HG02884 (cell line): Measurements from ENCODE around the gene KDM4B.

ENCODE experiments used
- ATAC-seq: cut with Tn5 transposase; IDR thresholded peaks from one replicate; pipeline ENCODE4 v1.9.1; 2021; ENCODE audit warnings: mild to moderate bottlenecking, moderate library complexity; ENCODE audit not compliant: unreplicated experiment

Gene KDM4B

DNA sequence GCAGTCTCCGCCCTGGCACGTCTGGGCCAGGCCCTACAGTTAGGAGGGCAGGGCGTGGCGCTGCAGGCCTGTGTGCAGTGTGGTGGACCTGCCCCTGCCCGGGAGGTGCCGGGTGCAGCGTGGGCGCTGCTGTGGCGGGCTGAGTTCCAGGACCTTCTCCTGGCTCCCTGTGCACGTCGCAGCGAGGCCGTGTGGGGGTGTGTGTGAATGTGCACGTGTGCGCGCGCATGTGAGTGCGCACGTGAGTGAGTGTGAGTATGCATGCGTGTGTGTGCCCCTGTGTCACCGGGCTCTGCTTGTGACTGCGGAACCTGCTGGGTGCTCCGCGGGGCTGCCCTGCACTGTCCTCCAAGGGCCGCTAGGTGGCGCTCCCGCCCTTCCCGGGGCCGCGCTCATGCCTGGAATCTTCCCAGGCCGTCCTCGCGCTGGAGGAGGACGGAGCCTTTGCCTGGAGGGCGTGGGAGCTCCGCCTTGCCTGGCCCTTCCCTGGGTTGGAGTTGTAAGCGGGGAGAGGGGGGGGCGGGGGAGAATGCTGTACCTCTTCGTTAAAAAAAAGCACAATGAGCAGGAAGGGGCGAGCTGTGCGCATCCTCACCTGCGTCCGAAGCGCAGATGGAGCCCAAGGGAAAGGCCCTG lies 79.3 kb downstream of the KDM4B start:
- no peak for ATAC-seq

DNA sequence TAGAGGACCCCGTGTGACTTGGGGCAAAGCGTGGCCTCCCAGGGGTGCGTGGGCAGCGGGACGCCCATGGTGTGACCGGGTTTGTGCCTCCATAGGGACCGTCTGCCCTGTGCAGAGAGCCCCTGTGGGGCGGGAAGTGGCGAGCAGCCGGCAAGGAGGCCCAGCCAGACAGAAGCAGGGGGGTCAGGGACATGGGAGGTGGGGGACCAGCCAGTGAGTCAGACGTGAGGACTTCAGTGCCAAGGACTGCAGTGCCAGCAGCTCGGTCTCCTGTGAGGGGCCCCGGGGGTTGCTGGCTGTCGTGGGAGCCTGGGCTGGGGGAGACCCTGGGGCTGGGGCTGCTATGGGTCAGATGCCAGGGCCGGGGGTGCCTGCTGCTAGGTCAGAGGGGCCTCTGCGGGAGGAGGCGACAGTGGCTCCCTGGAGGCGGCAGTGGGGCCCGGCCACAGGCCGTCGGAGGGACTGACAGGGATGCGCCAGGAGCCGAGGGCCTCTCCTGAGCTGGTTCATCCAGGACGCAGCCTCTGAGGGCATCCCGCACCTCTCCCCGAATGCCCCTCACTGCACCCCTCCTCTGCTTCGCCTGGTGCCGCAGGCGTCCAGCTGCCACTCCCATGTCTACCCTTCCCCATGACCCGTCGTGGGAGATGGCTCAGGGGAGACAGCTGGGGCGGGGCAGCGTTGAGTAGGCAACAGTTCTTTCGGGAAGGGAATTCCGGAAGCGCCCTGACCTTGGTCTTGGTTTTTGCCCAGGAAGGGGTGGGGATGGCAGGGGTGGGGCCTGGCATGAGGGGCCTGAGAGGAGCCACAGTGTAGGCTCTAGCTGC lies 80.0 kb downstream of the KDM4B start:
- ATAC-seq = no peak

DNA sequence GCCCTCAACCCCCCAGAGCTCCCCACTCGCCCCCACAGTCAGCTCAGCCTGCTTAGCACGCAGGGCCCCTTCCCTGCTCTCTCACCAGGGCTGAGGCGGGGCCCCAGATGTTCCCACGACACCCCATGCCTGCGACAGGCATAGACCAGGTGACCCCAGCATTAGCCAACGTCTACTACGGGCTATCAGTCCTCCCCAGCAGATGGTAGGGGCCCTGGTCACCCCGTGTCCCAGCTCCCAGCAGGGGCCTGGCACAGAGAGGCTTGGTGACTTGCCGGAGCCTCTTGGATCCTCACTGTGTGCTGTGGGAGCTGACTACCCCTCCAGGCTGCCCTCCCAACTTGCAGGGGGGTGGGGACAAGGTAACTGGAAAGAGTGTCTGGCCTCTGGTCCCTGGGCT lies 80.6 kb downstream of the KDM4B start:
- no peak for ATAC-seq

DNA sequence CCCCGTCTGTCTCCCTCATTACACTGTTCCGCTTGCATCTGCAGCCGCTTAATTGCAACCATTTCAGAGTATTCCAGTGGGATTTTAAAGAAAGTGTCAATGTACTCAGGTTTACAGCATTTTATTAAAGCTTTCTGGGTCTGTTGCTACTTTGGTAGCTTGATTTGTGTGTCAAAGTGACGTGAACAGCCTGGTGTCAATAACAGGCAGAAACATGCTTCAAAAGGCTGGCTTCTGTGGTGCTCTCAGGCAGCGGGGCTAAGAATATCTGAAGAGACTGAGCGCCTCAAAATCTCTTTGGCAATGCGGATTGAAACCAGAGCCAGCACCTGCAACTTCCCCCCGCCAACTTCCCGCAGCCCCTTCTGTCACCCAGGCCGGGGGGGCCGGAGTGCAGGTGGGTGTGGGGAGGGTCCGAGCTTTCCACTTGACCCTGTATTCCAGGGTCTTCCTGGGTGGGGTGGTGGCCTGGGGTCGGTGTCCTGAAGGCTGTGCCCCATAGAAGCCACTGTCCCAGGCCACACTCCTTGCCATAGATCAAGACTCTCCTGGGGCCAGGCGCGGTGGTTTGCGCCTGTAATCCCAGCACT lies 81.2 kb downstream of the KDM4B start:
- ATAC-seq = no peak

DNA sequence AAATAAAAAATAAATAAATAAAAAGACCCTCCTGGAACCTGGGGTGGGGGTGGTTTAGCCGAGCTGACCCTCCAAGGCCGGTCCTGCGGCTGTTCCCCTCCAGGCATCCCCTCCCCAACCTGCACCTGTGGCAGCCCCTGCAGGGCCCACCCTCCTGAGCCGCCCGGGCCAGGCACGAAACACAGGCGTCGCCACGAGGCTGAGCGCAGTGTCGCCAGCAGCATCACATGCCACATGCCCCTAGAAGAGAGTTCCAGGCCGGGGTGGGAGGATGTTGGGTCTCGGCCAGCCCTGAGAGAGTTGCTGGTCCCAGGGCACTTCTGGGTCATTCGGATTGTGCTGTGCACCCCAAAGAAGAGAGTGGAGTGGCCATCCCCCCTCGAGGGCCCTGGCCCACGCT lies 82.0 kb downstream of the KDM4B start:
- no peak for ATAC-seq

DNA sequence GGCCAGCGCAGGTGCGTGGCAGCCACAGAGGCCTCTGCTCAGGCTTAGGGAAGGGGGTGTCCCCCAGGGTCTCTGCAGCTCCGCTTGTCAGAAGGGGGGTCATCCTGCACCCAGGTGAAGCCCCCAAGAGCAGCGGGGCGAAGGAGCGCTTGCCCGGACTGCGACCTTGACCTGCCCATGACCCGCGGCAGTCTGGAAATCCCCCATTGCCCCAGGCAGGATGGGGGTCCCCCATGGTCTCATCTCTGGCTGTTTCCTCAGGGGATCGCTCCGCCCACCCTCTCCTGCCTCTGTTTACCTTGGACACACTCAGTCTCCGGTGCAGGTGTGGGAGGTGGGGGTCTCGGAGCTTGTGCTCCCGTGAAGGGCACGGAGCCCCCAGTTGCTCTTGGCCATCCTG lies 82.7 kb downstream of the KDM4B start:
- ATAC-seq = no peak

DNA sequence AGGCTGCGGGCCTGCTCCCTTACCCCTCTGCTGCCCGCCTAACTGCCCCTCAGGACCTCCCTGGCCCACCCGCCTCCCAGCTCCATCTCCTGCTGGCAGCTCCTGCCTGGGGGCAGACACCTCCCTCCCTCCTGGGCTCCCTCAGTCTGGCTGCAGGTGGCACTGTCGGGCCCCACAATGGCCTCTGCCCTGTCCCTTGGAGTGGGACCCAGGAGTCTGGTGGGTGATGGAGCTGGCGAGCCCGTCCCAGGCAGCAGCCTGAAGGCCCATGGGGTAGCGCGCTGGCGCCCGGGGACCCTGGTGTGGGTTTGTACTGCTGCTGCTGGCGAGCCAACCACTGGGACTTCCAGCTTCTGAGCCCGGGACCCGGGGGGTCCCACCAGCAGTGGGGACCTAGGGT lies 83.6 kb downstream of the KDM4B start:
- ATAC-seq = no peak

DNA sequence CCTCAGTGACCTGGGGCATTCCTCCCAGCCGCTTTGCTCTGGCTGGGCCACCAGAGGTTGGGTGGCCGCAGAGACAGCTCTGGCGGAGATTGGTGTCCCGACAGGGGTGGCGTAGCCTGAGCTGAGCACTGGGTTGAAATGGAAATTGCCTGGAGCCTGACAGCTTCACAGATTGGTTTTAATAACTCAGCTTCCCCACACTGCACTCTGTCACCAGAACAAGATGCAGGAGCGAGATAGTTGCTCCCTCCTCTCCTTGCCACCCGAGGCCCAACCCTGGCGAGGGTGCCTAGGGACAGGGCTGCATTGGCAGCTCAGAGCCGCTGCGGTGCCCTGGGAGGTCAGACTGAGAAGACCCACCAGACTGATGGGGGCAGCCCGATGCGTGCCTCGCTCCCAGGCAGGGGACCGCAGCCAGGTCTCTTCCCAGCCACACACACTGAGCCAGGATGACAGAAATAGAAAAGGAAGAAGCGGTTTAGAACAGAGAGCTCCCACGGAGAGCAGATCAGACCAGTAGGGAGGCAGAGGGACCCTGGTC lies 84.1 kb downstream of the KDM4B start:
- no peak for ATAC-seq

DNA sequence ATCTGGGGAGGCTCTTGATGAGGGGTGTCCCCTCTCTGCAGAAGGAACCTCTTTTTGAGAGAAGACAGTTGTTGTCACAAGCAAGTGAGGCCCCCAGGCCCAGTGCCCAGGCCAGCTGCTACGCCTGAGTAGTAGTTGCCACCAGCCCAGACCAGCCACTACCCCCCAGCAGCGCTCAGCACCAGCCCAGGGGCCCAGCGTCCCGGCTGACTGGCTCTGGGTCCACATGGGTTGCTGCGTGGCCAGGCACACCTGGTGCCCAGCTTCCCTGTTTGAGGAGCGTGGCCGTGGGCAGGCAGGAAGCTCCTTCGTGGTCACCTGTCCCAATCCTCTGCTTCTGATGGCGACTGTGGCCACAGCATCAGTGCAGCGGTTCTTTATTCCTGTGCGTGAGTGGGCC lies 84.7 kb downstream of the KDM4B start:
- no peak for ATAC-seq

DNA sequence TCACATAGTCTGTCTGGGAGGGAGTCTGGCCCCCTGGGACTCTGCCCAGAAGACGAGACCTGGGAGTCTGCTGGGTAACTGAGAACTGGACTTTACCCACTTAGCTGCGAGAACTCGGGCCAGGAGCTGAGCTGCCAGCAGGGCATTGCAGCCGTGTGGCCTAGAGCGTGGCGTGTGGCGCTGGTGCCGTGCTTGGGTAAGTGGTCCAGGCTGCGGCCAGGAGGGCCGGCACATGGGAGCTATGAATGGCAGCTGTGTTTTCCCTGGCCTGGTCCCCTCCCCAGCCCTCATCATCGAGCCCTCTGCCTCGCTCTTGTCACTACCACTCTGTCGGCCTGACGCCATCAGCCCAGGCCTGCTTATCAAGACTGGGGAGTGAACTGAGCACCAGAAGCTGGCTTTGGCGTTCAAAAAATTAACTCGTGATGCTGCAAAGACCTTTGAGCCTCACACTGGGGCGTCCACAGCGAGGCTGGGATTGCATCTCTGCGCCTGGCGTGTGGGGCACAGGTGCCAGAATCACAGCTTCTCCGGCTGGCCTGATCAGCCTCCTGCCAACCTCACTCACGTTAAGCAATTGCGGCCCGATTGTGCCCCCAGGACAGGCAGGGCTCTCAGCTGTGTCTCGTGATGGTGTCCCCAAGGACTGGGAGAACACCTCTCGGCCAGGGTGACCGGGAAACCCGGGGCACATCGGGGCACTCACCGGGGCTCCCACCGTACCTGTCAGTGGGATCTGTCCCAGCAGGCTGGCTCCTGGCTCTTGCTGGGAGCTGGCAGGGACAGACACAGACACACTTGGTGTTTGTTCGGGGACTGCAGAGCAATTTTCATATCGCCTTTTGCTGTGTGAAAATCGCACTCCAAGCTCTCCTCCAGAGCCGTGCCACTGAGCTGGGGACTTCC lies 85.9 kb downstream of the KDM4B start:
- no peak for ATAC-seq

DNA sequence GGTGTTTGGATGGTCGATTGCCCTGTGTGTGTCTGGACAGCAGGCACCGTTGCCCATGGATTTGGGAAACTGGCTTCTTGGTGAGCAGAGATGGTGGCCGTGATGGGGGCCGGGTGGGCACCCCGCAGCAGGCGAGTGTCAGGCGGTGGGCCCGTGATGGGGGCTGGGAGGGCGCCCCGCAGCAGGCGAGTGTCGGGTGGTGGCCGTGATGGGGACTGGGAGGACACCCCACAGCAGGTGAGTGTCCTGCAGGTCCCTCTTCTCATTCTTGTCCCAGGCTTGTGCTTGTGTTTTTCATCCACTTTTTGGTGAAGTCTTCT lies 86.5 kb downstream of the KDM4B start:
- no peak for ATAC-seq

DNA sequence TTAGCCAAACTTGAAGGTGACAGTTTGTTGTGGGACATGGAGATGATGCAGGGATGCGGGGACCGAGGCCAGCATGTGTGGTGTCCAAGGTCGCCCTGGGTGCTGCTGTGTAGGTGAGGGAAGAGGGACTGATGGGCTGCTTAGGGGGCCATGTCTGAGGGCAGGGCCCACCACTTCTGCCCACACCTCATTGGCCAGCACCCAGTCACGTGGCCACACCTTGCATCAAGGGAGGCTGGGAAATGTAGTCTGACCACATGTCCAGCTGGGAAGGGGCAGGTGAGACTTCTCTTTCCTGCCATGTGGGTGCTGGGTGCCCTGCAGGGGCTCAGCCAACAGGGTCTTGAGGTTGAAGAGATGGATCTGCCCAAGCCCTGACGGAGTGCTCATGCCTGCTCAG lies 88.9 kb downstream of the KDM4B start:
- ATAC-seq = no peak

DNA sequence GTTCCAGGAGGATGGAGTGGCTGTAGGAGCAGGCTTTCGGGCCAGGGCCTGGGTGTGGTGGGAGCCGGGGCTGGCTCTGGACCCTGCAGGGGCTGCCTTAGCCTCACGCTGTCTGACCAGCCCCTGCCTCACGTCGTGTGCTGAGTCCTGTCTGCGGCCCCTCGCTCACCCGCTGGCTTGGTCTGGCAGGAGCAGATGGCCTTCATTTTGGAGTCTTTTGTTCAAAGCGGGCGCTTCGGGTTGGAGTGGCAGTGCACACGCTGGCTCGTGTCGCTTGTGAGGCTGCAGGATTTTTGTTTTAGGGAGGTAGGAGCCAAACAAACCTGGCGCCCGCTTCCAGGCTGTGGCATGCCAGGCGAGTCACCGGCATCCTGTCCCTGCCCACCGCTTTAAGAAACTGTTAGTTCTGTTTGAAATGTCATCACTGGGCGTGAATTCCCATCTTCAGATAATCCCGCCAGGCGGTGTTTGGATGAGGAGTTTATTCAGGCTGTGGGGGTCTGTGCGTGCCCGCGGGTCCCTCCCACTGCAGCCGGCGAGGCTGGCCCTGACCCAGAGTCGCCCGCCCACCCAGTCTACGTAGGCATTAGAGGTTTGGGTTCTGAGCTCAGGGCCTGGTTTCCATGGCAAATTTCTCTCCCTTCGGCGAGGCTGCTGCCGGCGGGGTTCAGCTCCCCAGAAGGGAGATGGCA lies 89.8 kb downstream of the KDM4B start:
- no peak for ATAC-seq

DNA sequence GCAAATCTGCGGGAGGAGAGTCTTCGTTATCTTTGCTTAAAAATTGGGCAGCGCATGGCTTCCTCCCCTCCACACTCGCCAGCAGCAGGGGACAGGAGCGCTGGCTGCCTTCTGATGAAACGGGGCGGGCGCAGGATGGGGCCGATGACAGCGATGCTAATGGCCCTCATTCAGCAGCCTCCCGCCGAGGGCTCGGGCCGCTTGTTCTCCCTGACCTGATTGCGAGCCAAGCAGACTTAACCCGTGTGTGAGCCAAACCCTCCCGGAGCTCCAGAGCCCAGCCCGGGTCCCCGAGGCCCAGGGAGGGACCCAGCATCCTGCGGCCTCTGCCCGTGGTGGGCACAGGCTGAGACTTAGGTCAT lies 90.3 kb downstream of the KDM4B start:
- ATAC-seq = no peak

DNA sequence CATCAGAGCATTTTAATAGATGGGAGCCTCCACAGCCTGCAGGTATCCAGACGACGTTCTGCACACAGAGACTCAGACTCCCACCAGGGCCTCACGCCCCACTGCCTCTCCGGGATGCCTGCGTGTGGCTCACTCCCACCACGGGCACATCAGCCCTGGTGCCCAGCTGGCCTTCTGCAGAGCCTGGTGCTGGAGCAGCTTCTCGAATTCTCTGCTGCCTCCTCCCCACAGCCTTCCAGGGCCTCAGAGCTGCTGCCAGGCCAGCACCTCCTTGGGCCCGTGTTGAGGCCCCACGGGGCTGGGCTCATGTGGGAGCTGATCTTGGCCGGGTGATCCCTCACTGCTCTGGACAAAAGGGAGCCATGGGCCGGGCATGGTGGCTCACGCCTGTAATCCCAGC lies 90.9 kb downstream of the KDM4B start:
- no peak for ATAC-seq

DNA sequence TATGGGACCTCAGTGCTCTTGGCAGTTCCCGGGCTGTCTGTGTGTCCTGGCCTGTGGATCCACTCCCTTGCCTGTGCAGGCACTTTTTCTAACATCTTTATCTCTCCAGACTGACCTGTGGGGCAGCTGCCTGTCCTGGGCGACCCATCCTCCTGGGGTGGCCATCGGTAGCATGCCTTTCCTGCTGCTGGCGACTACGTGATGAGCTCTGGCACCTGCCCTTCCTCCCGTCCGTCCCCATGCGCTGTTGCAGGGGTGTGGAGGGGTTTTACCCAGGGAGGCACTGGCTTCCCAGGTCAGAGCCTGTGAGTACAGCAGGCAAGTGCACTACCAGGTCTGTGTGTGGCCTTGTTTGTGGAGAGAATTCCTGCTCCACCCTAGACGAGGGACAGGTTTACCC lies 93.3 kb downstream of the KDM4B start:
- no peak for ATAC-seq

DNA sequence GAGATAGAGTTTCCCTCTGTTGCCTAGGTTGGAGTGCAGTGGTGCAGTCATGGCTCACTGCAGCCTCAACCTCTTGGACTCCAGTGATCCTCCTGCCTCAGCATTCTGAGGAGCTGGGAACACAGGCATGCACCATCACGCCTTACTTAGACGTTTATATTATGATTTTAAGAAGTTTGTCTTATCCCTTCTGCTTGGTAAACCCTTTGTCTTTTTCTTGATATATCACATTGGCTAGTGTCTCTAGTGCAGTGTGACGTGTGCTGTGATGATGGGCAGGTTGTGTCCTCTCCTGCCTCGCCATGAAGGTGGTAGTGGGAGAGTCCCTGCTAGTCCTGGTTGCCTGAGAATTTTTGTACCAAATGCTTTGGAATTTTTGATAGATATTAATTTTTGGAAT lies 93.9 kb downstream of the KDM4B start:
- no peak for ATAC-seq

DNA sequence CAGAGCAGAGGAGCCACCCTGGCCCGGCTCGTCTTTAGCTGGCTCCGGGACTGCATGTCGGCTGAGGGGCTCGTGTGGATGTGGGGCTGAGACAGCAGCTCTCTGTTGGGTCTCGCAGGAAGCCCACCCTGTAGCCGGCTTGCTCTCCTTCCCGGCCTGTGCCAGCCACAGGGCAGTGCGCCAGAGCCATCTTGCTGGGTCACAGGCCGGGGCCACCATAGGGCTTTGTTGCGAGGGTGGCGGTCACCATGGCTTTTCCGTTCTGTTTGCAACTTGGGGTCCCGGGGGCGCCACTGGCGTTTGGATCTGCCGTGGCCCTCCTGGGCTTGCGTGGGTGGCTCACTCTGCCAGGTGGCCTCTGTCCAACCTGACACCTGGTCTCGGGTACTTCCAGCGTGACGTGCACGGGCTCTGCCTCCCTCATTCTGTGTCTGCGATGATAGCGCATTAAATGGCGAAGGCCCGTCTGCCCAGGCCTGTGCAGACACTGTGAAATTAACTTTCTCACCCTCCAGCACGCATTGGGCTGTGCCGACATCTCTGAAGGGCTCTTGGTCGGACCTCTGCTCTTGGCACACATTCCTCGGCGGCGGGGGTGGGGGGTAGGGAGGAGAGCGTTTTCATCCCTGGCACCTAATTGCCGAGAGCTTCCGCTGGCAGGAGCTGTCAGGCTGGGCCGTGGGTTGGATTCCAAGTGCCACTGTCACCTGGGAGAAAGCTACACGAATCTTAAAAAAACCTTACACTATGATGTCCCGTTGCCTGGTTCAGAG lies 95.1 kb downstream of the KDM4B start:
- no peak for ATAC-seq

DNA sequence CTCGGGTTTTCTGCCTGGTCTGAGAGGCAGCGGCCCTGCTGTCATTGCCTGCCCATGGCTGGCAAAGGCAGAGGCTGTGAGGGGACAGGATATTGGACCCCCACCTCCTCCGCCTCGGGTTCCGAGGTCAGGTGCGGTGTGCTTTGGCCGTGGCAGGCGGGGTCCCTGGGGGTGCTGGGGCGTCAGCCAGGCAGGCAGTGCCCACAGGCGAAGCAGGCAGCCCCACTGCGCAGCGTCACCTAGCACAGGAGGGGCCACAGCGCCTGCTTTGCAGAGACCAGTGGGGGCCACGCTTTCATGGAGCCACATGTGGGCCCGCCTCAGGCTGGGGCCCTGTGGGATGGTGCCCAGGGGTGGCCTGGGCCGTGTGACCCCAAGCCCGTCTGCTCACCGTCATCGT lies 96.0 kb downstream of the KDM4B start:
- no peak for ATAC-seq

DNA sequence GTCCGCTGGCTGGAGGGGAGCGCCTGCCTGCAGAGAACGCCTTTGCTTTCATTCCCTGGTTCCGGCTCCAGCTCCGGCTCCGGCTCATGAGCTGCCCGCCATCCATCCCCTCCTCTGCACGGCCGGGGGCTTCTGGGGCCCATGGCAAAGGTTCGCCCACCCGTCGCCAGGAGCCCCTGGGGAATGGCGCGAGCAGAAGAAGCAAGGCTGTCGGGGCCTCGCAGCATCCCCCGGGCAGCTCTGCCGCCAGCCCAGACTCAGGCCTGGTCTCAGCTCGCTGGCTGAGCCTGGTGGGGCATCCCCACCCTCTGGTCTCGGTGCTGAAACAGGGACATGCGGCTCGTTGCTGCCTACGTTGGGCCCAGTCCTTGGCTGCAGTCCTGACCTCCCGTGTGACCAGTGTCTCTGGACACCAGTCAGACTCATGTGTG lies 96.8 kb downstream of the KDM4B start:
- ATAC-seq = no peak
